ENCODE results near the gene ORM1. TPM values are rescaled to one million over a fixed set of nuclear protein-coding genes. Genes with fewer than 3 reads are reported as not detected.

ORM1 gene
- total and polyA plus RNA-seq, 2 donors (not counting 3 experiments of a cell fraction or from before 2014, with no cell fraction given): not detected

Other genes with a start within 250 kb of the ORM1 start
- not detected in 2 replicates for gene AMBP, start 244.8 kb upstream of the ORM1 start, total RNA-seq
- not detected in 2 replicates for gene AMBP, start 244.8 kb upstream of the ORM1 start, polyA plus RNA-seq
- 0.51 and 0.97 TPM in 2 replicates for gene KIF12, start 223.8 kb upstream of the ORM1 start, total RNA-seq
- gene KIF12, start 223.8 kb upstream of the ORM1 start, polyA plus RNA-seq: 0.46 and 0.88 TPM in 2 replicates
- 48.6 and 49.1 TPM in 2 replicates for gene COL27A1, start 167.6 kb upstream of the ORM1 start, total RNA-seq
- gene COL27A1, start 167.6 kb upstream of the ORM1 start, polyA plus RNA-seq: 14.7 and 14.9 TPM in 2 replicates
- gene ORM2, start 6.8 kb downstream of the ORM1 start, total RNA-seq: not detected in 2 replicates
- not detected in 2 replicates for gene ORM2, start 6.8 kb downstream of the ORM1 start, polyA plus RNA-seq
- 19.9 and 22.4 TPM in 2 replicates for gene AKNA, start 64.9 kb downstream of the ORM1 start, total RNA-seq
- 11.3 and 13.8 TPM in 2 replicates for gene AKNA, start 64.9 kb downstream of the ORM1 start, polyA plus RNA-seq
- 0.69 and 1.1 TPM in 2 replicates for gene WHRN, start 182.4 kb downstream of the ORM1 start, total RNA-seq
- 0.35 and 0.53 TPM in 2 replicates for gene WHRN, start 182.4 kb downstream of the ORM1 start, polyA plus RNA-seq